GM19463 (cell line): ENCODE measurements around the gene KCNK1.
A peak's percentile ranks its signal among the peaks of the same experiment; 100 is the strongest.
"Not testable (repeated sequence)": the region's sequence is repeated elsewhere in the genome, so short reads cannot be mapped to it uniquely, and the experiment has no call there.

ENCODE experiments used
- ATAC-seq: cut with Tn5 transposase; IDR thresholded peaks from one replicate; pipeline ENCODE4 v1.9.1; 2021; ENCODE audit warnings: mild to moderate bottlenecking, moderate library complexity; ENCODE audit not compliant: unreplicated experiment

The KCNK1 gene

DNA sequence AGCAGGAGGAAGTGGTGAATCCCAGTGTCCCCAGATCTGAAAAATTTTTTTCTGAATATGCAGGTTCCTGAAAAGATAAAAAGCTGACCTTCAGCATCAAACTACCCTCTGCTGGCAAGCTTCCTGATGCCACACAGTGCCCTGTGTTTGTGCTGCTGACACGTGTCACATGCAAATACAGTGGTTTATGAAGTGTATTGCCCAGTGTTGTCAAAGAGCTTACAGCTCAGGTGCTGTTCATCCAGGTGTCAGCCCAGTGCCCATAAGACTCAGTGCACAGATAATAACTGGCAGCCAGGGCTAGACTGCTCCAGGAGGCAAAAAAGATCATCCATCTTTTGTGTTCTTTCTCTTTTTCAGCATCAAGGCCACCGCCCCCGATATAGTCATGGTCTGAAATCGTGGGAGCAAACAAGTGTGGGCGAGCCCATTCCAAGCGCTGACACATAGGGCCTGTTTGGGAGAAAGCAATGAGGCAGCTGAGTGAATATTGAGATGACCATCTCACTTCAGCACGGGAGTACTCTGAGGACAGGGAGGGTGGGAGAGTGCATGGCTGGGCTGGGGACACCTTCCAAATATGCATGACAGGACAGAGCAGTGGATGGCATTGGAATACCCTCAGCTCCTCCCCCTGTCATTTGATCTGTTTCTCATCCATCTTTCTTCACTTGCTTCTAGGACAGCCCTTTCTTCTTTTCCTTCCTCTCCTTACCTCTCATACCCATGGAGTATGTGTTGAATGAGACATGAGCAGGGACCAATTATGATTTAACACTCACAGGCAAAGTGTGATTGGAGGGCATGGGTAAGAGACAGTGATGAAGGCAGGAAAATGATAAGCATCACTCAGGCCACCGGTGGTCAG, 6.4 kb upstream of the KCNK1 start:
- ATAC-seq = peak; percentile 85

- no peak for ATAC-seq
Measured at GRCh38 chr1:233608988-233609387, 4.9 kb upstream of the KCNK1 start.

DNA sequence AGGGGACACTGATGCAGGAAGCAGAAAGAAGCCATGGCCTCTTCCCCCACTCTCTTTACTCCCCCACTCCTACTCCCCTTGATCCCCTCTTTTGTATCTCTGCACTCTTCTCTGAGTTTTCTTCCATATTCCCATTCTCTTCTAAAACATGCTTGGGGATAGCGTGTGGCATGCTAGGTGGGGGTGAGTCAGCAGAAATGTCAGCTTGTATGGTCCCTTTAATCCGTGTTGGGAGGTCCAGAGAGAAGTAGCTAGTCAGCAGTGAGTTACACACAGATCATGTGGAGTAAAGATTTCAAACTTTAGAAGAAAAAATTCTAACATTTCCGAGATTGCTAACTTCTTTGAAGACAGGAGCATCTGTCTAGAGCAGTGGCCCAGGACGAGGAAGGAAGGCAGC, 4.0 kb upstream of the KCNK1 start:
- no peak for ATAC-seq

GRCh38 chr1:233610628-233611027, 3.3 kb upstream of the KCNK1 start:
- no peak for ATAC-seq

- ATAC-seq = not testable (repeated sequence)
Measured at GRCh38 chr1:233611363-233611762, 2.5 kb upstream of the KCNK1 start.

DNA sequence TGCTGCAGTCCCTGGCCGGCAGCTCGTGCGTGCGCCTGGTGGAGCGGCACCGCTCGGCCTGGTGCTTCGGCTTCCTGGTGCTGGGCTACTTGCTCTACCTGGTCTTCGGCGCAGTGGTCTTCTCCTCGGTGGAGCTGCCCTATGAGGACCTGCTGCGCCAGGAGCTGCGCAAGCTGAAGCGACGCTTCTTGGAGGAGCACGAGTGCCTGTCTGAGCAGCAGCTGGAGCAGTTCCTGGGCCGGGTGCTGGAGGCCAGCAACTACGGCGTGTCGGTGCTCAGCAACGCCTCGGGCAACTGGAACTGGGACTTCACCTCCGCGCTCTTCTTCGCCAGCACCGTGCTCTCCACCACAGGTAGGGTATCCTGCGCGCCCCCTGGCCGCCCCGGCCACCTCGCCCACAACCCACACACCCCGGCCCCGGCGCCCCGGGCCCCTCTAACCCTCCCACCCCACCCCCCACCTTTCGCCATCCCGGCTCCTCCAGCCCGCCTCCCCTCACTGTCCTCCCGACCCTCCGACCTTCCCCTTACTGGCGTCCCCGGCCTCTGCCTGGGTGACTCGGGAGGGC, 352 bp downstream of the KCNK1 start:
- peak; percentile 46 for ATAC-seq

GRCh38 chr1:233614743-233615521, 1.0 kb downstream of the KCNK1 start:
- ATAC-seq = peak; percentile 47

DNA sequence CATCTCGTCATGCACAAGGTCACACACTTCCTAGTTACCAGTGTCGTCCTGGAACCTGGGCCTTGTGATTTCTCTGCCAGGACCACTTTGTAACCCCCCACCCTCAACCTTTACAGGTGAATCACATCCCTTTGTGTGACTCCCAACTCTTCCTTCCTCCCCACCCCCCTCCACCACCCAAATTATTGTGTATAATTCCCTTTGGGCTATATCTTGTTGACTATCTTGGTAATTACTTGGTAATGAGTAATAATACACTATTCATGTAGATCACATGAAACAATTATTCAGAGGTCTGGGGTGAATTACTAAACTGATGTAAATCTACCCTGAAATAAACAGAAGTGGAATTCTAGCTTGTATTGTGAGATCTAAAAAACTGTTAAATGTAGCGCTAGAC, 1.7 kb downstream of the KCNK1 start:
- ATAC-seq = no peak

GRCh38 chr1:233617025-233617424, 3.1 kb downstream of the KCNK1 start:
- ATAC-seq = no peak

GRCh38 chr1:233619414-233619813, 5.5 kb downstream of the KCNK1 start:
- not testable (repeated sequence) for ATAC-seq

GRCh38 chr1:233620065-233620464, 6.2 kb downstream of the KCNK1 start:
- peak; percentile 73 for ATAC-seq

DNA sequence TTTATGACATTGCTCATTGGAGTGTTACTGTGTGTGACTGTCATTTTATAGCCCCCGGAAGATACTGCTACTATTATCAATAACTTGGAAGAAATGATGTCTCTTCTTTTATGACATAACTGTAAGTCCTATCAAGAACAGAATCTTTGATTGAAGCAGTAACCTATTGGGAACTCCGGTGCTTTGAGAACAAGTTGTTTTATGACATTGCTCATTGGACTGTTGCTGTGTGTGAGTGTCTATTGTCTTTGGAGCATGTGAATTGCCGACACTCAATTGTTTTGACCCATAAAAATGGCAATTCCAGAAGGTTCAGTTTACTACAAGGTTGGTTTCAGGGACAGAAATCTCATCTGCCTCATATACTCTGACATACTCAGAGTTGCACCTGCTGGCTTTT, 8.0 kb downstream of the KCNK1 start:
- no peak for ATAC-seq

GRCh38 chr1:233624289-233624688, 10.4 kb downstream of the KCNK1 start:
- no peak for ATAC-seq

DNA sequence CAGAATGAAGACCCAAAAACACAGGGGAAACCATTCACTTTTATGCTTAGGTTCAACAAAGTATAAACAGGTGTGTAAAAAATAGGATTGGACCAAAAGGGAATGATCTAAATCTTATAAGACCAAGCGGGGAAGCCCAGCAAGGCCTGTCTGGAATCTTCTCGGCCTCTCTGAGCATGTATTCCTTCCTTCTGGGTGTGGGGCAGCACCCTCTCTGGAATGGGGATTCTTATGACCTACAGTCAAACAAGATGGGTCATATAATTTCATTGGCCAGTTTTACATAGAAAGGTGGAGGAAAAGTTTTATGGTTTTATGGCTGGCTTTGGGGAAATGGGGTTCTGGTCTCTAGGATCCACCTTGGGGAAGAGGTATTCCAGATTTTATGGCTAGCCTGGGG, 11.2 kb downstream of the KCNK1 start:
- ATAC-seq = no peak

GRCh38 chr1:233625510-233625981, 11.6 kb downstream of the KCNK1 start:
- ATAC-seq = no peak

GRCh38 chr1:233627376-233627775, 13.5 kb downstream of the KCNK1 start:
- ATAC-seq = no peak

- ATAC-seq = peak; percentile 82
Measured at GRCh38 chr1:233627823-233628222, 13.9 kb downstream of the KCNK1 start.

DNA sequence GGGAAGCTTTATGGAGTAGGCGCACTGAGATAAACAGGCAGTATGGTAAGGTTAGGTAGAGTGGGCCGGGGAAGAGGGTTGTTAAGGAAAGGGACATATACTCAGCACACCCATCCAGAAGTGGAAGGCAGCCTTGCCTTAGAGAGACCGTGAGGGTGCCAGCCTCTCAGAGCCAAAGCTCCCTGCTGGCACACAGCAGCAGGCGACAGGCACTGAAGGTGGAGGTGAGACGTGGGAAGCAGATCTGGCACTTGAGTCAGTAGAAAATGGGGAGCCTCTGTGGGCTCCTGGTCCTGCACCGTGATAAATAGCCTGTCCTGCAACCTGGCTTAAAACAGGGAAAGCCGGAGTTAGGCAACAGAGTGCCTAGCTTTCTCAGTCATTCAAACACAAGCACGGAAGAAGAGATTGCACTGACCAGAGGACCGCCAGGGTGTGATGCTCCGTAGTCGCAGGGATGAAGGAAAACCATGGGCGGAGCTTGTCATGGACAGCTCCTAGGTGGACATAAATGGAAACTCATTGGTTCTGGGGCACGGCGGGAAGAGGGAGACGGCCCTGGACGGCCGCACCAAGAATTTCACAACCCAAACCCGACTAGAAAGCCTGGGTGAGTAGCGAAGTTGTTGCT, 15.5 kb downstream of the KCNK1 start:
- no peak for ATAC-seq

DNA sequence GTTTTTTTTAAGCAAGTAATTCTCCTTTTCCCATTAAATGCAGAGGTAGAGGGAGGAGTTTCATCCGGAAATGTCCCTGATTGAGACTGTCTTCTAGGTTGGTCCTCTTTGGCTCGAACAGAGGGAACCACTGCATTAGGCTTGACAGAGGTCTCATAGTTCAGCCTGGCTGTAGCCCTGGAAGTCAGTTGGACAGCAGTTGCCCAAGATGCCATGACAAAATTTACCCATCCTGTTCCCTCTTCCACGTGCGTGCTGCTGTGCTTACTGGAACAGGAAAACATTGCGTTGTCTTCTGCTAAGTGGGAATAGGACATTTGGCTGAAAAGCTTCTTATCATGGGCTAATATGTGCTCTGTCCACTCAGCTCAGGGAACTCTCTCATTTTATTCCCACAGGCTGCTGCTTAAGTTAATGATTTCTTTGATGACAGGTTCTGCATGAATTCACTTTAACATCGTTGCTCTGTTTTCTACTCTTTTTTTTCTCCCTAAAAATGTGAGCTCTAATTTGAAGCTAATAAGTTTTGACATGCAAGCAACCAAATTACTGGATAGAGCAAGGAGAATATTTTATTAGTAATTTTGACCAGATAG, 18.0 kb downstream of the KCNK1 start:
- no peak for ATAC-seq

DNA sequence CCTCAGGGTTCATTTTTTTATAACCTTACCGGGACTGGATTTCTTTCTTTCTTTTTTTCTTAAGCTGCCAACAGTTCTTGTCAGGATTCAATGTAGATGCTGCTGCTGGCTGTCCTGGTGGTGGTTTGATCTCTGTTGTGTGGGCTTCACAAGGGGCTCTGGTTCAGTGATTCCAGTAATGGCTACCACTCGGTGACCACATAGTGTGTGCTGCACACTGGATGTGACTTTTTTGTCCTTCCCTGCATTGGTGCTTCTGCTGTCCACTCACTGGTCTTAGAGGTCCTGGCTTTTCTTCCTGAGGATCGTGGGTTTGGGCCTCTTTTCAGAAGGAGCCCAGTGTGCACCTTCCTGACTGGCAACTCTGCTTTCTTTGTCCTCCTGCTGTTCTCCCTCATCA, 18.5 kb downstream of the KCNK1 start:
- no peak for ATAC-seq
